ENCODE data around the gene ATP9A.
"Not testable (repeated sequence)": the region's sequence is repeated elsewhere in the genome, so short reads cannot be mapped to it uniquely, and the experiment has no call there.

ATP9A gene

GRCh38 chr20:51653226-51653625, 115.0 kb downstream of the ATP9A start:
- DNase-seq (ENCODE audit: low spot score), result no peak

- no peak for DNase-seq (ENCODE audit: low spot score)
Observed at GRCh38 chr20:51651921-51652549, 116.2 kb downstream of the ATP9A start.

GRCh38 chr20:51650685-51651134, 117.5 kb downstream of the ATP9A start:
- no peak for DNase-seq (ENCODE audit: low spot score)

- DNase-seq (ENCODE audit: low spot score), result no peak
Observed at GRCh38 chr20:51648571-51648947, 119.6 kb downstream of the ATP9A start.

- DNase-seq (ENCODE audit: low spot score), result no peak
Observed at GRCh38 chr20:51647674-51648570, 120.3 kb downstream of the ATP9A start.

- not testable (repeated sequence) for DNase-seq (ENCODE audit: low spot score)
Observed at GRCh38 chr20:51643810-51644209, 124.4 kb downstream of the ATP9A start.

- DNase-seq (ENCODE audit: low spot score), result no peak
Observed at GRCh38 chr20:51643390-51643789, 124.8 kb downstream of the ATP9A start.

- DNase-seq (ENCODE audit: low spot score), result no peak
Observed at GRCh38 chr20:51641866-51642265, 126.3 kb downstream of the ATP9A start.

GRCh38 chr20:51640743-51641142, 127.4 kb downstream of the ATP9A start:
- DNase-seq (ENCODE audit: low spot score), result no peak

- DNase-seq (ENCODE audit: low spot score), result peak; percentile 83
Observed at GRCh38 chr20:51639206-51639832, 128.9 kb downstream of the ATP9A start.

GRCh38 chr20:51637241-51637640, 130.9 kb downstream of the ATP9A start:
- no peak for DNase-seq (ENCODE audit: low spot score)

- no peak for DNase-seq (ENCODE audit: low spot score)
Observed at GRCh38 chr20:51636123-51636522, 132.1 kb downstream of the ATP9A start.

GRCh38 chr20:51635680-51636079, 132.5 kb downstream of the ATP9A start:
- DNase-seq (ENCODE audit: low spot score), result no peak

- no peak for DNase-seq (ENCODE audit: low spot score)
Observed at GRCh38 chr20:51634877-51635276, 133.3 kb downstream of the ATP9A start.

GRCh38 chr20:51634257-51634656, 133.9 kb downstream of the ATP9A start:
- DNase-seq (ENCODE audit: low spot score), result no peak

- DNase-seq (ENCODE audit: low spot score), result no peak
Observed at GRCh38 chr20:51633430-51633829, 134.8 kb downstream of the ATP9A start.

GRCh38 chr20:51631953-51632352, 136.2 kb downstream of the ATP9A start:
- DNase-seq (ENCODE audit: low spot score), result no peak

- no peak for DNase-seq (ENCODE audit: low spot score)
Observed at GRCh38 chr20:51631011-51631950, 136.9 kb downstream of the ATP9A start.

GRCh38 chr20:51629399-51630058, 138.7 kb downstream of the ATP9A start:
- DNase-seq (ENCODE audit: low spot score), result no peak

GRCh38 chr20:51628533-51629398, 139.4 kb downstream of the ATP9A start:
- DNase-seq (ENCODE audit: low spot score), result no peak

All from HuH-7 (cell line).